ENCODE results near the gene PHPT1.

- no peak for TF ChIP-seq CTCF (IDR thresholded peaks at IDR 0.05; ENCODE audit: poor library complexity)
- TF ChIP-seq EZH2 (IDR thresholded peaks at IDR 0.05; ENCODE audit: borderline replicate concordance), result no peak
- TF ChIP-seq EZH2phosphoT487 (IDR thresholded peaks at IDR 0.05; ENCODE audit: low read depth, severe bottlenecking, unreplicated experiment), result no peak
Measured at GRCh38 chr9:136847826-136848392, 1.3 kb upstream of the PHPT1 start.

Data from hepatocyte (in vitro differentiated cells).